HL-60 (cell line): Measurements from ENCODE around the gene PTTG1IP.
A peak's percentile ranks its signal among the peaks of the same experiment; 100 is the strongest.

Source experiments
- DNase-seq, 2 experiments: peaks; one replicate each; pipeline ENCODE4 v3.0.0-alpha.2; 2010 to 2020; ENCODE audit warnings: low read depth in 1 of 2, low spot score in 1 of 2
- H3K27ac ChIP-seq: fragments of 250-450 bp; sonication (Bioruptor Pico); replicated peaks from 2 replicates; pipeline ENCODE4 v1.5.1; 2020; ENCODE audit warnings: mild to moderate bottlenecking, moderate library complexity
- H3K27me3 ChIP-seq: fragments of 250-450 bp; sonication (Bioruptor Pico); 2 replicates; pipeline ENCODE4 v1.5.1; 2021; ENCODE audit warnings: mild to moderate bottlenecking, moderate library complexity; ENCODE audit not compliant: insufficient read depth, poor library complexity, severe bottlenecking
- H3K4me3 ChIP-seq: replicated peaks from 2 replicates; pipeline ENCODE4 v1.5.1; 2011; ENCODE audit warnings: mild to moderate bottlenecking, control low read depth, low read length; ENCODE audit not compliant: insufficient read depth
- CTCF ChIP-seq: IDR thresholded peaks from one replicate; pipeline ENCODE4 v1.5.1; 2011; ENCODE audit warnings: low read length, control low read depth, inconsistent platforms; ENCODE audit not compliant: insufficient read depth
- GABPA ChIP-seq: IDR thresholded peaks from 2 replicates; pipeline ENCODE4 v1.6.1; 2012; ENCODE audit warnings: low read depth
- POLR2AphosphoS5 ChIP-seq: IDR thresholded peaks from 2 replicates; pipeline ENCODE4 v1.6.1; 2012; ENCODE audit warnings: low read depth
- REST ChIP-seq: IDR thresholded peaks from 2 replicates; pipeline ENCODE4 v1.6.1; 2012; ENCODE audit warnings: low read depth; ENCODE audit not compliant: insufficient replicate concordance
- SPI1 ChIP-seq: IDR thresholded peaks from 2 replicates; pipeline ENCODE4 v1.6.1; 2012; ENCODE audit warnings: low read depth, mild to moderate bottlenecking, borderline replicate concordance

Gene PTTG1IP

GRCh38 chr21:44846224-44846484, 27.3 kb downstream of the PTTG1IP start:
- Histone ChIP-seq H3K27me3 (no peaks in the 10 kb centered on the region), H3K4me3 (peak overlapping the region; percentile 32), H3K27ac (peak overlapping the region; percentile 81)
- TF ChIP-seq GABPA, result no peak
- TF ChIP-seq POLR2AphosphoS5, result no peak
- no peak for TF ChIP-seq SPI1
- no peak for TF ChIP-seq REST
- no peak for TF ChIP-seq CTCF
- DNase-seq, result no peak

GRCh38 chr21:44845418-44846223, 27.9 kb downstream of the PTTG1IP start:
- peak overlapping the region; percentile 32 for H3K4me3 ChIP-seq
- DNase-seq, result peak; percentile 88 to 89
- TF ChIP-seq CTCF (no peak), SPI1 (no peak), REST (no peak), POLR2AphosphoS5 (no peak), GABPA (no peak)
- no peaks in the 10 kb centered on the region for H3K27me3 ChIP-seq
- peak overlapping the region; percentile 81 for H3K27ac ChIP-seq

- no peak for DNase-seq
- H3K4me3 ChIP-seq, result no peak overlapping the region
- H3K27me3 ChIP-seq, result no peaks in the 10 kb centered on the region
- H3K27ac ChIP-seq, result no peak overlapping the region
- no peak for TF ChIP-seq GABPA
- TF ChIP-seq CTCF, result no peak
- TF ChIP-seq REST, result no peak
- no peak for TF ChIP-seq POLR2AphosphoS5
- no peak for TF ChIP-seq SPI1
Observed at GRCh38 chr21:44844256-44844655, 29.2 kb downstream of the PTTG1IP start.
